Kidney (tissue), 11 donors: ENCODE measurements around the gene PSG3. TPM values are rescaled to one million over a fixed set of nuclear protein-coding genes. Genes with fewer than 3 reads are reported as not detected.
A peak's percentile ranks its signal among the peaks of the same experiment; 100 is the strongest.
"Not testable (repeated sequence)": the region's sequence is repeated elsewhere in the genome, so short reads cannot be mapped to it uniquely, and the experiment has no call there.

Experiments
- DNase-seq, 5 donors: peaks; one replicate each; pipeline ENCODE4 v3.0.0-alpha.2; 2013 to 2020
- FAIRE-seq: peaks from 2 replicates; lab custom pipeline; 2012; peaks lifted over from hg19 to GRCh38; lab: Jason Lieb, UNC
- H3K27ac ChIP-seq, 2 donors: one replicate each; pipeline ENCODE4 v1.7.0; 2013; ENCODE audit warnings: low read depth in 2 of 2, low read length in 2 of 2, inconsistent platforms in 1 of 2
- H3K27me3 ChIP-seq: one replicate; pipeline ENCODE4 v1.7.1; 2013; ENCODE audit warnings: low read length, inconsistent platforms; ENCODE audit not compliant: control insufficient read depth, insufficient read depth
- H3K36me3 ChIP-seq, 3 donors: one replicate each; pipeline versions ENCODE4 v1.7.0 to v1.7.1; 2013; ENCODE audit warnings: low read length in 3 of 3, control low read depth in 1 of 3, inconsistent platforms in 1 of 3; ENCODE audit not compliant: insufficient read depth in 3 of 3, control insufficient read depth in 2 of 3
- H3K4me1 ChIP-seq, 3 donors: one replicate each; pipeline versions ENCODE4 v1.7.0 to v1.7.1; 2013; ENCODE audit warnings: low read length in 3 of 3, inconsistent platforms in 1 of 3, low read depth in 1 of 3; ENCODE audit not compliant: control insufficient read depth in 2 of 3, insufficient read depth in 2 of 3
- H3K4me3 ChIP-seq, 3 donors: one replicate each; pipeline versions ENCODE4 v1.7.0 to v1.8.1; 2013; ENCODE audit warnings: low read length in 3 of 3, control low read depth in 1 of 3, inconsistent platforms in 1 of 3
- H3K9ac ChIP-seq, 3 donors: one replicate each; pipeline versions ENCODE4 v1.7.0 to v1.7.1; 2013; ENCODE audit warnings: low read length in 3 of 3, control low read depth in 1 of 3, inconsistent platforms in 1 of 3
- H3K9me3 ChIP-seq, 3 donors: one replicate each; pipeline versions ENCODE4 v1.7.0 to v1.7.1; 2013; ENCODE audit warnings: low read length in 3 of 3, control low read depth in 1 of 3, inconsistent platforms in 1 of 3; ENCODE audit not compliant: control insufficient read depth in 2 of 3, insufficient read depth in 1 of 3
- intact Hi-C: fragments of 100-400 bp; cut with DNase I; formaldehyde crosslinking; loops from one replicate; pipeline ENCODE4 v1.11.1; 2022
- polyA plus RNA-seq: library from polyadenylated mRNA; stranded (reverse); fragments of 350-450 nt; fragmentation: Illumina TruSeq; extraction: RNeasy Lipid Tissue Mini Kit (QIAGEN cat#74804); gene quantifications from one replicate; pipeline ENCODE4 v1.2.3, GENCODE V29; 2014; ENCODE audit warnings: low read depth, low replicate concordance; ENCODE audit not compliant: insufficient read depth
- total RNA-seq: library from RNA; stranded (reverse); fragmentation: NEBNext Ultra II Directional; extraction: Animal tissue kit (Norgen Biotek cat#: 25700); gene quantifications from one replicate; pipeline ENCODE4 v1.2.1, GENCODE V29; 2021
- donor health status: control.
- donor health status: control.
- donor health status: DM: yes; HTN: yes; CAD: no.
- donor health status: Normal renal cell carcinoma (clear cell type).

Gene PSG3
- total and polyA plus RNA-seq, 2 donors from 2014 or later: not detected

DNA sequence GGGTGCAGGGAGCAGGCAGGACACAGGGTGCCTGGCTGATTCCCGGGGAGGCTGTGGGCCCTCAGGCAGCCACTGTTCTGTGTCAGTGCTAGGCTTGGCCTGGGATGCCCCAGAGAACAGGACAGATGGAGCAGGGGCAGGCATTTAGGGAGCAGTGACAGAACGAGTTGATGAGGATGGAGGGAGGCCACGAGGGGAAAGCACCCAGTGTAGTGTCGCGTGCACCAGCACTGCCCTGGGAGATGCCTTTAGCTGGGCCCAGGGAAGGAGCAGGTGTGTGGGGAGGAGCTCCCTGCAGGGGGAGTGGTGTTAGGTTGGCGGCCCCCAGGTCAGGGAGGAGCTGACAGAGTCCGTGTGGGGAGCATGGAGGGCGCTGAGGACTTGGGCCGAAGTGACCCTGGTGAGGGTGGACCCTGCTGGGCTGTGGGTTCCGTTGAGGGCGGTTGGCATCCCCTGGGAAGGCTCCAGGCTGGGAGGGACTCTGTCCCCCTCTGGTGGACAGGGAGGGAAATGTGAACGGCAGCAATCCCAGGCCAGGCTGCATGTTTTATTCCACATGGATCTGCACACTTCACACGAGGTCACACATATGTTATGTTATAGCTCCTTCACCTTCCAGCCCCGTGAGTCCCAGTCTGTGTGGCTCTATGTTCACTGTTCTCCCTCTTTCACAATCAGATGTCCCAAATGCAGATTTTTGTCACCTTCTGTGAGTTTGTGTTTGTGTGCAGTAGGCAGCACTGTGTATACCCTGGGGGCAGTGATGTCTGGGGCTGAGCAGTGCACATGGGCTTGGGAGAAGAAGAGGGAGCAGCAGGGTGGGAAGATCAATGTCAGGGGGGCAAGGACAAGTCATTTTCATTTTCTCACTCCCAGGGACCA lies 1.7 kb upstream of the PSG3 start:
- H3K4me1 ChIP-seq, intact Hi-C loops, H3K9me3 ChIP-seq, H3K36me3 ChIP-seq, H3K27ac ChIP-seq, H3K4me3 ChIP-seq, H3K9ac ChIP-seq, H3K27me3 ChIP-seq, FAIRE-seq: not testable (repeated sequence)
- DNase-seq: peak in 1 of 5 donors; percentile 0

DNA sequence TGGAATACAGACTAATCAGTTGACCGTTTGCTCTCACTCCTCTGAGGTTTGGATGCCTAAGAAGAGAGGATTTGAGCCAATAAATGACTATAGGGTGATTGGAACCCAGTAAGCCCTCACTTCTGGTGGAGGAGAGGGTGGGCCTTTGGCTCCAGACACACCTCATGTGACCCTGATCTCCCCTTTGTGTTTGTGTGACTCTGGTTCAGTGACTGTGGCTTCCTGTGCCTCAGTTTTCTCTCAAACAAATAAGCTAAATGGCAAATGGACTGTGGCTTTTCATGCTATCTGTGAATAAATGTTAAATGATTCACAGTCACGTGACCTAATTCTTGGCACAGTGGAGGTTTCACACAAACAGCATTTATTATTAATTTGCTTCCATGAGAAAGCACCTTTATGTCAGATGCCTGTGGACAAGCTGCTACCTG lies 2.7 kb downstream of the PSG3 start:
- H3K4me3 ChIP-seq, H3K9ac ChIP-seq, intact Hi-C loops, H3K9me3 ChIP-seq, H3K27ac ChIP-seq, H3K4me1 ChIP-seq, FAIRE-seq, H3K27me3 ChIP-seq, DNase-seq, H3K36me3 ChIP-seq: not testable (repeated sequence)

DNA sequence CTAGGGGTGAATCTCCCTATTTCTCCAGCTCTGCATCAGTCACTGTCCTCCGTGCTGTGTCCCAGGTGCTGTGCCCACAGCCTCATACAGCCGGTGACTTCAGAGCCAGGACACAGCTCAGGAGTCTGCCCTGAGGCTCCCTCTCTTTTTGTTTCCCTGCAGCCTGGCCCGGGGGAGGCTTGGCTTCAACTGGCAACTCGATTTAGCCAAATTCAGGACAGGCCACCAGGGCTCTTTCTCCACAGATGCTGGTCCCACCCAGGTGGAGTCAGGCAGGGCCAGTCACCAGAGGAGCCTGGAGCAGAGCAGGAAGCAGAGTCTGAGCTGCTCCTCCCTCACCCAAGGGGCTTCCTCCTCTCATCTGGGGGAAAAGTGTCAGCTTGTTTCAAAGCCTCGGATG lies 11.9 kb downstream of the PSG3 start:
- H3K4me1 ChIP-seq, H3K9me3 ChIP-seq, H3K27ac ChIP-seq, H3K4me3 ChIP-seq, H3K27me3 ChIP-seq, H3K9ac ChIP-seq, FAIRE-seq, DNase-seq, H3K36me3 ChIP-seq, intact Hi-C loops: not testable (repeated sequence)

DNA sequence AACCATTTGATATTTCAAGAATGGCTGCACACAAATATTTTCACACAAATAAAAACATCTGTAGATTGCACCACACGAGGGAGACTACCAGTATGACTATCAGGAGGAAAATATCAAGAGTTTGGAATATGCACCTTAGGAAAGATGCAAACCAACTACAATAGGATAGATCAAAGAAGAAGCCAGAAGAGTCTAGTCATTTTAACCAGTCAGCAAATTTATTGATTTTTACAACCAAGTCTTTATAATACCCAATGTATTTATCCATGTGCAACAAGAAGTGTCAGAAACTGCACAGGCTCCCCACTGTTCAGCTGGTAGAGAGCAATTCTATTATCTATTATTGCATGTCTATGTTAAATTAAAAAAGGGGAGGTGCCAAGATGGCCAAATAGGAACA lies 26.3 kb downstream of the PSG3 start:
- FAIRE-seq, H3K27ac ChIP-seq, H3K9ac ChIP-seq, H3K4me3 ChIP-seq, intact Hi-C loops, DNase-seq, H3K4me1 ChIP-seq, H3K36me3 ChIP-seq, H3K9me3 ChIP-seq, H3K27me3 ChIP-seq: not testable (repeated sequence)

- H3K4me3 ChIP-seq, H3K9me3 ChIP-seq, H3K27me3 ChIP-seq, FAIRE-seq, H3K9ac ChIP-seq, H3K4me1 ChIP-seq, H3K36me3 ChIP-seq, H3K27ac ChIP-seq, DNase-seq, intact Hi-C loops: not testable (repeated sequence)
These were observed 27.5 kb downstream of the PSG3 start for GRCh38 chr19:42712753-42713152.

- not testable (repeated sequence) for FAIRE-seq, H3K9ac ChIP-seq, DNase-seq
These were observed 29.3 kb downstream of the PSG3 start for GRCh38 chr19:42710986-42711385.

More at GRCh38 chr19:42710986-42711385, 29.3 kb downstream of the PSG3 start:
- H3K9me3 ChIP-seq, H3K4me3 ChIP-seq, H3K4me1 ChIP-seq, H3K36me3 ChIP-seq, H3K27me3 ChIP-seq, intact Hi-C loops, H3K27ac ChIP-seq: not testable (repeated sequence)
